IMR-90 (cell line): ENCODE data around the gene COA1. TPM values are rescaled to one million over a fixed set of nuclear protein-coding genes. Genes with fewer than 3 reads are reported as not detected.

Source experiments
- ATAC-seq: fragments of 200-7000 bp; cut with Tn5 transposase; 2 replicates; pipeline ENCODE4 v1.9.1; 2020; ENCODE audit warnings: low read depth, mild to moderate bottlenecking, moderate library complexity
- BruUV-seq: library from RNA; stranded (reverse); fragments of 400-500 nt; replicated peaks from 2 replicates; lab custom pipeline; 2021; lab: Mats Ljungman, UMichigan
- CTCF ChIA-PET: fragments of 300-600 bp; formaldehyde crosslinking; extraction: SDS; loops from one replicate; lab custom pipeline; 2021; ENCODE audit warnings: antibody characterized with exemption; lab: Yijun Ruan, JAX
- POLR2A ChIA-PET: fragments of 300-600 bp; sonication (Branson Sonifier 250); formaldehyde crosslinking; loops from one replicate; lab custom pipeline; 2022; ENCODE audit warnings: antibody characterized with exemption; ENCODE audit not compliant: unreplicated experiment; lab: Charles Lee
- DNase-seq: peaks from one replicate; pipeline ENCODE4 v3.0.0; 2013
- H2AFZ ChIP-seq: replicated peaks from 2 replicates; pipeline ENCODE3; 2013; ENCODE audit warnings: low read length, mild to moderate bottlenecking; ENCODE audit not compliant: poor library complexity
- H2AK5ac ChIP-seq: 2 replicates; pipeline ENCODE4 v1.6.1; 2013; ENCODE audit warnings: low read depth, low read length, inconsistent platforms
- H2AK9ac ChIP-seq: replicated peaks from 2 replicates; pipeline ENCODE3; 2013; ENCODE audit warnings: mild to moderate bottlenecking, low read depth, low read length, moderate library complexity; ENCODE audit not compliant: poor library complexity
- H2BK120ac ChIP-seq: 2 replicates; pipeline ENCODE4 v1.6.1; 2013; ENCODE audit warnings: low read depth, low read length, inconsistent platforms
- H2BK15ac ChIP-seq: 3 replicates; pipeline ENCODE4 v1.6.1; 2013; ENCODE audit warnings: low read depth, low read length, inconsistent platforms
- H2BK20ac ChIP-seq: 2 replicates; pipeline ENCODE4 v1.6.1; 2013; ENCODE audit warnings: low read depth, mild to moderate bottlenecking, inconsistent platforms, low read length, moderate library complexity
- H2BK5ac ChIP-seq: 2 replicates; pipeline ENCODE4 v1.6.1; 2013; ENCODE audit warnings: mild to moderate bottlenecking, low read depth, low read length, inconsistent platforms; ENCODE audit not compliant: poor library complexity, severe bottlenecking
- H3K14ac ChIP-seq: replicated peaks from 2 replicates; pipeline ENCODE4 v1.6.1; 2013; ENCODE audit warnings: low read depth, low read length, inconsistent platforms
- H3K18ac ChIP-seq: 2 replicates; pipeline ENCODE4 v1.6.1; 2013; ENCODE audit warnings: low read depth, low read length, control low read depth
- H3K23ac ChIP-seq: 2 replicates; pipeline ENCODE4 v1.6.1; 2013; ENCODE audit warnings: low read depth, low read length, inconsistent platforms
- H3K27ac ChIP-seq: 2 replicates; pipeline ENCODE4 v1.5.1; 2013; ENCODE audit warnings: mild to moderate bottlenecking, control low read depth, low read length; ENCODE audit not compliant: insufficient read depth
- H3K27me3 ChIP-seq: 2 replicates; pipeline ENCODE4 v1.6.1; 2013; ENCODE audit warnings: low read length; ENCODE audit not compliant: control insufficient read depth, insufficient read depth
- H3K36me3 ChIP-seq: 2 replicates; pipeline ENCODE4 v1.6.1; 2013; ENCODE audit warnings: low read length, mixed read lengths; ENCODE audit not compliant: control insufficient read depth, insufficient read depth
- H3K4ac ChIP-seq: 2 replicates; pipeline ENCODE4 v1.6.1; 2013; ENCODE audit warnings: low read depth, low read length, inconsistent platforms
- H3K4me1 ChIP-seq: 2 replicates; pipeline ENCODE4 v1.6.1; 2013; ENCODE audit warnings: low read length, mixed read lengths; ENCODE audit not compliant: control insufficient read depth, insufficient read depth
- H3K4me2 ChIP-seq: 2 replicates; pipeline ENCODE4 v1.6.1; 2013; ENCODE audit warnings: low read depth, mild to moderate bottlenecking, control low read depth, low read length, moderate library complexity
- H3K4me3 ChIP-seq: 2 replicates; pipeline ENCODE4 v1.5.1; 2013; ENCODE audit warnings: low read depth, mild to moderate bottlenecking, control low read depth, low read length, moderate library complexity; ENCODE audit not compliant: insufficient read depth
- H3K56ac ChIP-seq: 2 replicates; pipeline ENCODE4 v1.6.1; 2013; ENCODE audit warnings: low read length, inconsistent platforms; ENCODE audit not compliant: insufficient read depth; ENCODE audit errors: extremely low read depth
- H3K79me1 ChIP-seq, 2 experiments: 2 replicates each; pipeline ENCODE4 v1.6.1; 2013; ENCODE audit warnings: low read length in 2 of 2, inconsistent platforms in 1 of 2, low read depth in 1 of 2
- H3K9ac ChIP-seq: 2 replicates; pipeline ENCODE4 v1.6.1; 2013; ENCODE audit warnings: low read depth, low read length, control low read depth
- H3K9me1 ChIP-seq: 2 replicates; pipeline ENCODE4 v1.6.1; 2013; ENCODE audit warnings: low read length, inconsistent platforms; ENCODE audit not compliant: insufficient read depth
- H3K9me3 ChIP-seq: 2 replicates; pipeline ENCODE4 v1.6.1; 2013; ENCODE audit warnings: low read length; ENCODE audit not compliant: control insufficient read depth, insufficient read depth
- H4K20me1 ChIP-seq: 2 replicates; pipeline ENCODE4 v1.6.1; 2013; ENCODE audit warnings: low read length, inconsistent platforms; ENCODE audit not compliant: insufficient read depth
- H4K5ac ChIP-seq: 2 replicates; pipeline ENCODE4 v1.6.1; 2013; ENCODE audit warnings: mild to moderate bottlenecking, low read depth, low read length, control low read depth
- H4K8ac ChIP-seq, 2 experiments: 2 replicates each; pipeline ENCODE4 v1.6.1; 2013; ENCODE audit warnings: low read depth in 2 of 2, low read length in 2 of 2, control low read depth in 1 of 2, inconsistent platforms in 1 of 2
- H4K91ac ChIP-seq: 2 replicates; pipeline ENCODE4 v1.6.1; 2013; ENCODE audit warnings: low read depth, low read length, inconsistent platforms; ENCODE audit not compliant: insufficient read depth
- CEBPB ChIP-seq: IDR thresholded peaks from 2 replicates; pipeline ENCODE4 v1.6.1; 2012; ENCODE audit warnings: low read depth, low read length, improper control_type of control experiment
- POLR2A ChIP-seq: IDR thresholded peaks from 2 replicates; pipeline ENCODE4 v1.6.1; 2012; ENCODE audit warnings: mild to moderate bottlenecking, low read depth, low read length
- RCOR1 ChIP-seq: IDR thresholded peaks from 2 replicates; pipeline ENCODE4 v1.6.1; 2012; ENCODE audit warnings: mild to moderate bottlenecking, low read length, improper control_type of control experiment; ENCODE audit not compliant: insufficient replicate concordance
- WGBS, 2 experiments: methylation state at CpG; one replicate each; pipeline versions ENCODE4 v1.1.5 to v1.1.7; 2013; ENCODE audit warnings: missing lambda C conversion rate in 2 of 2; ENCODE audit not compliant: insufficient read length in 1 of 2; ENCODE audit errors: extremely low coverage in 2 of 2; 5-methylcytosine and 5-hydroxymethylcytosine counted together
- dilution Hi-C: fragments of 300-500 bp; cut with HindIII; formaldehyde crosslinking; loops from one replicate; pipeline ENCODE4 v1.14.3; 2018; ENCODE audit warnings: low sequenced_read_pairs; ENCODE audit not compliant: unreplicated experiment
- in situ Hi-C: fragments of 300-500 bp; cut with MboI; formaldehyde crosslinking; loops from 3 replicates; pipeline ENCODE4 v1.14.3; 2019; ENCODE audit warnings: low sequenced_read_pairs, inconsistent platforms, mixed read lengths
- intact Hi-C: fragments of 100-400 bp; cut with micrococcal nuclease; formaldehyde crosslinking; loops from 2 replicates; pipeline ENCODE4 v1.10.0; 2022
- polyA plus RNA-seq, 3 experiments: library from polyadenylated mRNA; depleted of rRNA; stranded (reverse); fragments of >200 nt; gene quantifications; 2 replicates each; pipeline ENCODE4 v1.2.3, GENCODE V29; 2012; ENCODE audit warnings: low replicate concordance in 1 of 3
- total RNA-seq: library from RNA; depleted of rRNA; stranded (reverse); fragments of >200 nt; gene quantifications from 2 replicates; pipeline ENCODE4 v1.2.3, GENCODE V29; 2012

Gene COA1
- total and polyA plus RNA-seq, 2 of the 4 experiments (the other 2 are of a cell fraction) = 34.2 to 59.5 TPM

GRCh38 chr7:43630482-43630881, 98.8 kb downstream of the COA1 start:
- ChIA-PET CTCF (no interaction called here), POLR2A (interaction anchor here (0.7 kb wide), 1 partner anchor 14 kb away, joined by 3 read pairs; no protein-coding TSS in a partner anchor)
- Histone ChIP-seq H2BK120ac (no peak overlapping the region), H3K9me1 (peaks cover 6% of the 10 kb centered on the region; the same call in 1 of the 2 replicates), H2BK5ac (no peak overlapping the region), H3K4me3 (no peak overlapping the region), H3K27me3 (no peaks in the 10 kb centered on the region), H2BK15ac (no peak overlapping the region), H3K23ac (no peak overlapping the region), H3K4ac (no peak overlapping the region), H4K91ac (no peak overlapping the region), H3K79me1 (peaks cover 44 to 69% of the 10 kb centered on the region in 2 experiments), H2AFZ (no peak overlapping the region), H3K4me1 (peaks cover 2% of the 10 kb centered on the region), H3K27ac (no peak overlapping the region), H3K9me3 (no peaks in the 10 kb centered on the region), H3K56ac (no peak overlapping the region), H4K20me1 (peaks cover 6% of the 10 kb centered on the region; the same call in 1 of the 2 replicates), H3K36me3 (peaks cover 31% of the 10 kb centered on the region), H4K8ac (no peak overlapping the region), H2AK5ac (no peak overlapping the region), H3K18ac (no peak overlapping the region), H4K5ac (no peak overlapping the region), H2AK9ac (no peak overlapping the region), H2BK20ac (no peak overlapping the region), H3K9ac (no peak overlapping the region), H3K14ac (no peak overlapping the region), H3K4me2 (no peak overlapping the region)
- TF ChIP-seq CEBPB = peak; percentile 97
- TF ChIP-seq RCOR1 = no peak
- no peak for TF ChIP-seq POLR2A
- intact Hi-C loops (no loop called here), in situ Hi-C loops (no loop called here), dilution Hi-C loops (no loop called here)
- ATAC-seq (no peak), DNase-seq (no peak)
- BruUV-seq = no TSS peak
- no CpG with 5 or more reads among the region's 3 CpGs for WGBS, 2 experiments
